ENCODE results near the gene LIN7C.

The LIN7C gene

GRCh38 chr11:27507557-27508322 is 1.2 kb upstream of the LIN7C start:
- DNase-seq: no peak

- DNase-seq: no peak
Measured at GRCh38 chr11:27505781-27506180, 788 bp downstream of the LIN7C start.

DNA sequence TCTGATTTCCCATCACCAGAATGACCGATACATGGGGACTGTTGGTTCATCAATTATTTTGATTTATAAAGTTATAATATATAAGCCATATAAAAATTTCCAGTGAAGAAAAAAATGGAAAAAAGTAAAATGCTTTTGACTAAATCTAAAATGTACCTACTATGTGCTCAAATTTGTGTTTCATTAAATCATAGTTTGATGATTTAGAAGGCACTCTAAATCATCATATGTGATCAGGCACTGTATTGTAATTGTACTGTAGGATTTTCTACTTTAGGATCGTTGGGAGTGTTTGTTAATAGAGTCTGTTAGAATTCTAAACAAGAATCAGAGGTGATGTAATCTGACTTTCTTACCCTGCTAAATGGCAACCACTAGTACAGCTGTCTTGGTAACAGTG is 2.4 kb downstream of the LIN7C start:
- DNase-seq: no peak

- no peak for DNase-seq
Measured at GRCh38 chr11:27501100-27501499, 5.5 kb downstream of the LIN7C start.

DNA sequence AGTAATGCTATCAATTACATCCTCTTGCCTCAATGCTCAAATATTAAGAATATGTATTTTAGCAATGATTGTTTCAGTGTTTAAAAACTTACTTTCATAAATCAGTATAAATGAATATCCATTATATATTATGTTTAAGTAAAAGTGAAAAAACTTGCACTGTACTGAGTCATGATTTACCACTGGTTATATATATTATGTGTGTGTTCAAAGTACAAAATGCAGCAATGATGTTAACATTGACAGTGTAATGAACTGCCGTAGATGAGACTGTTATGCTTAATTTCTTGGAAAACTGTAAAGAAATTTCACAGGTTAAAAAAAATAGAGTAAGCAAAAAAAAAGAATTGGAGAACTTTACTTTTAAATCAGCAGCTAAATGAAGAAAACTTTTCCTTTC is 8.7 kb downstream of the LIN7C start:
- DNase-seq: no peak

DNA sequence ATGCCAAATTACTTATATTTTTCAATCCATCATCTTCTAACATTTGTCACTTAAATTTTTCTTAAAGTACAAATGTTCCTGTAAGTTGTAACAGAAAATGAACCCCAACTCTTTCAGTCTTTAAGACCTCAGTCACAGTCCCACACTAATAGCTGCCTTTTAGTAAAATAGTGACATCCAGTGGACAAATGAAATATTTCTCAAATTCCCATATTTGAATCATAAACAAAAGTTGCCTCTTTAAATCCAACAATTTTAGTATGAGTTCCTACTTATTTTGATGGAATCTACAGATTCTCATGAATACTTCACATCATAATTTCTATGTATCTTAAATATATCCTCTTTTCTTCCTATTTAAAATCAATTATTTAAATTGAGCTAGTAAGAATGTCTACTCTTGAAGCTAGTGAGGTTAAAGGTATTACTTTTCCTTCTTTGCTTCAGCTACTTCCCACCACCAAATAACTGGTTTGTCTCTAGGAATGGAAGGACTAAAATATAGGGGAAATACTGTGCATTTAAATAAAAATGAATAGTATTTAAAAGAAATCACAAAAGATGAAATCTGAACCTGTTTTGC is 9.2 kb downstream of the LIN7C start:
- DNase-seq: peak; percentile 54

- DNase-seq: no peak
Measured at GRCh38 chr11:27496461-27496860, 10.1 kb downstream of the LIN7C start.

GRCh38 chr11:27495710-27496300 is 10.8 kb downstream of the LIN7C start:
- DNase-seq: no peak

DNA sequence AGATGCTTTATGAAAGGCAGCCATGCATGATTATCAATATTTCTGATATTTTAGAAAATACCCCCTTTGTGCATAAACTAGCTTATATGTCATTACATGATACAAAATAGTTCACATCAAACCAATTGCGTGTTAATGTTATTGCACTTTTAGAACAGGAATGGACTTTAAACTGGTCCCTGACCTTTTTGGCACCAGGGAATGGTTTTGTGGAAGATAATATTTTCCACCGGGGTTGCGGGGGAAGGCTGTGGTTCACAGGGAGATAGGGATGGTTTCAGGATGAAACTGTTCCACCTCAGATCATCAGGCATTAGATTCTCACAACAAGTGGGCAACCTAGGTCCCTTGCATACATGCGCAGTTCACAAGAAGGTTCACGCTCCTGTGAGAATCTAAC is 17.5 kb downstream of the LIN7C start:
- no peak for DNase-seq

DNA sequence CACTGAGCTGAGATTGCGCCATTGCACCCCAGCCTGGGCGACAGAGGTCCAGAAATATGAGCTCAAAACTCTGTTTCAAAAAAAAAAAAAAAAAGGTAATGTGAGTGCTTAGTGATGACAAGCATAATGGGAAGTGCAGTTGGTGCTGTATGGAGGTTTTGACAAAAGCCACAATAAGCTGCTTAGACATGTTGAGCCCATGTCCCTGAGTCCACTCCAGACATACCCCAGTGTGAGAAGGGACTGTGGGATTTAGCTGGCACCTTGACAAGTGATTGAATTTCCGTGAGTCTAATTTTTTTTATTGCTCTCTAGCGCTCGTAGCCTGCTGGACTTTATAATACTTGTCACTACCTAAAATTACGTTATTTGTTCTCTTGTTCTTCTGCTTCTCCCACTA is 18.9 kb downstream of the LIN7C start:
- no peak for DNase-seq

DNA sequence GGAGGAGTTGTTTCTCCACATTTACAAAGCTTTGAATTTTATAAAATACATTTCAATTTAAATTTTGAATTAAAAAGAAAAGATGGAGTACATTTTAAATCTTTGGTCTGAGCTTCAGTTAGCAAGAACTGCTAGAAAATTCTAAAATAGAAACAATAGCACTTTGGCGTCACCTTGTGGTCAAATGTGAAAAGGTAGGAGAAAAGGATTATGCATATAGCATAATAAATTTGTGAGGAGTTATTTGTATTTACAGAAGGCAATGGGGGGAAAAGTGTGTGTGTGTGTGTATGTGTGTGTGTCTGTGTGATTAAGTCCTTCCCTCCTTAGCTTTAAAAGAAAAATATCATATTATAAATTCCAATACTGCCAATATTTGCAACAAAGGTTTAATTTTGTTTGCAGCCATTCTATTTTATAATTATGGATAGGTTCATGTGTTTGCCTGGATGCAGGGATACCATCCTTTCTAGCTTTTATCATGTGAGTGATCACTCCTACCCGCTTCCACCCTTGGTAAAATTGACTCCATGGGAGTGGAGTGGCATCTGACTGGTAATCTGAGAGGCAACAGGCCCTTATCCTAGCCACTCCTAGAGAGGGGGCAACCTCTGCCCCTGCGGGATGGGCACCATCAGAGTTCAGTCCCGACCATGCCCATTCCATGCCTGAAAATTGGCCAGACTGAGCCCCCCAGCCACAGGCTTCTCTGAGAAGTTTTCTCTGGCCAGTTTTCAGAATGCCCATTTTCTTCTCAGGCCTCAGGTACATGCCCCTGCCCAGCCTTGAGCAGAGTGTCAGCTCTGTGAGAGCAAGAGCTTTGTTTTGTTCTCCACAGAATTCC is 20.4 kb downstream of the LIN7C start:
- peak; percentile 75 for DNase-seq

GRCh38 chr11:27482793-27483192 is 23.8 kb downstream of the LIN7C start:
- DNase-seq: no peak

GRCh38 chr11:27481992-27482391 is 24.6 kb downstream of the LIN7C start:
- DNase-seq: no peak

DNA sequence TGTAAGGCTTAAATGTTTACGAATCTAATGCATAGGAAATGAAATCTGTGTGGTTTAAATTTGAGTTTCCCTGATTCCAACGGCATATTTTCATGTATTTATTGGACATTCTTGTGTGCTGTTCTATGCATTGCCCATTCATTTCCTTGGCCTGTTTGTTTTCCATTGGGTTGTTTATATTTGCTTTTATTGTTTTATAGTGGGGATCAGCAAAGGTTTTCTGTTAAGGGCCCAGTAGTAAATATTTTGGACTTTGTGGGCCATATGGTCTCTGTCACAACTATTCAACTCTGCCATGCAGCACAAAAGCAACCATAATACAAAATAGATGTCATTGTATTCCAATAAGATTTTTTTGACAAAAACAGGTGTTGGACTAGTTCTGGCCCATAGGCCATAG is 28.7 kb downstream of the LIN7C start:
- no peak for DNase-seq

GRCh38 chr11:27477243-27477642 is 29.3 kb downstream of the LIN7C start:
- DNase-seq: no peak

- no peak for DNase-seq
Measured at GRCh38 chr11:27475622-27476021, 30.9 kb downstream of the LIN7C start.

DNA sequence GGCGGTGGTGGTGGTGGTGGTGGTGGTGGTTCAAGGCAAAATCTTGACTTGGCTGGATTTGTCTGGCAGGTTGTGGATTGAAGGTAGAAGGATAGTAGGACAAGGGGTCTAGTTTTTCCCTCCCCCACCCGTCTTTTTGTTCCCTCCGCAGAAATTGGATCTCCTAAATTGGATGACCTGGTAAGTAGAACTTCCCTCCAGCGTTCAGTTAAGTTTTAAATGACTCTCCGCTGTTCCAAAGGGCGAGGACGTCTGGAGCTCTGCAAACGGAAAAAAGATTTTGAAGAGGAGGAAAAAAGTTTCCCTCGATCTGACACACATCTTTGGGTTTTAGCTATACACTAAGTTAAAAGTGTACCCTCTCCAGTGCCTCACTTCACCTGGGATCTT is 33.6 kb downstream of the LIN7C start:
- no peak for DNase-seq

GRCh38 chr11:27472398-27473016 is 34.1 kb downstream of the LIN7C start, which contains the start of gene LGR4:
TSS of gene LGR4 (minus strand) at chr11:27472790. CDS start at chr11:27472302, 488 bp downstream.
- peak; percentile 98 for DNase-seq

- DNase-seq: peak; percentile 68
Measured at GRCh38 chr11:27471589-27472397, 34.8 kb downstream of the LIN7C start.

DNA sequence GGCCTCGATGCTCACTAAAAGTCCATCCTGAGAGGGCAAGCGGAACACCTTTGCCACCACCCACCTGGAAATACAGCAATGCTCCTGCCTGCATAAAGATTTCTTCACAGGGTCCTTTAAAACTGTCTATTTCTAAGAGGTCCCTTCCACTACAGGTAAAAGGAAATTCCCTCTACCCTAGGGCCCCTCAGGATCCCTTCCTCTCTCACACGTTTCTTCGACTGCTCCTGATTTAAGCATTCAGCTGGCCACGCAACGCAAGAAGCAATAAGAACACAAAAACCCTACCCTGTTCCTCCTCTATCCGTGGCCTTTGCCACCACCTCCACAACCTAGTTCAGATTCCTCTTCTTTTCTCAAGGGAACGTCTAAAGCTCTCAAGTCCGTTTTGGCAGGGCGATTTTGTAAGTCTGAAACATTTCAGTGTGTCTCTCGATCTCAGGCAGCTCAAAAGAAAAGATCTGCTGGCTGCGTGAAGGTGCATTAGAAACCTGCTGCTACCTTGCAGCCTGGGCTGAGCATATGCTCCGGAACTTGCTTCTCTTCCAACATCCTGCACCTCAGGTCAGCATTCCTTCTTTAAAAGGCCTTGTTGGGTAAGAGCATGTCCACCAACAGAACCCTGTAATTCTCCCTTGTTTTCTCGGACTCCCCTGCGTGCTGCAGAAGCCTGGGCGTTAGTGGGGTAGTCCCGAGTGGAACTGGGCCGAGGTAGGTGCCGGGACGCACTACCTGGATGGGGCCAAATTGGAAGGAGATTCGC is 35.6 kb downstream of the LIN7C start:
- peak; percentile 61 for DNase-seq

DNA sequence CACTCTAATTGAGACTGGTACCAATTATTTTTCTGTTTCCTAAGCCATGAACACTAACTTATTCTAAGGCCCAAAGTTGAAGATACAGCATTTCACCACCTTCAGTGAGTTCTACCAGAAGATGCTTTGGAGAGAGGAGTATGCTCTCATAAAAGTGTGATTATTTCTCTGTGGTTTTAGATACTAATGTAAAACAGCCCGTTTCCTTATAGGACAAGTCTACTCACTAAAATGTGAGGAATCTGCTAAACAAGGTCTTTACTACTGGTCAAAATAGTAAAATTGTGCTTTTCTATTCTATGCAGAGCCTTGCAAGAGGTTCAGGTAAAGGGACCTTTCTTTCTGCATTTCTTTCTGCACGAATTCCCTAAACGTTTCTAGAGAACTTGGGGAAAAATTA is 36.4 kb downstream of the LIN7C start:
- DNase-seq: no peak

All from DMS53 (cell line).